ENCODE results near the gene PSMG3.
A peak's percentile ranks its signal among the peaks of the same experiment; 100 is the strongest.

GRCh38 chr7:1537535-1538412 lies 32.1 kb downstream of the PSMG3 start:
- TF ChIP-seq POLR2A (IDR thresholded peaks at IDR 0.05) = peak in 1 of 2 donors; percentile 52
- TF ChIP-seq CTCF (IDR thresholded peaks at IDR 0.05 in 4 of 5, conservative IDR thresholded peaks at IDR 0.05 in 1 of 5) = peak in 1 of 5 experiments; percentile 12

Data from gastrocnemius medialis (tissue), 4 donors.